ENCODE measurements around the gene IFT20.

- no peak for TF ChIP-seq CTCF (IDR thresholded peaks at IDR 0.05)
- TF ChIP-seq POLR2A (IDR thresholded peaks at IDR 0.05) = no peak
Measured at GRCh38 chr17:28317966-28318758, 17.1 kb downstream of the IFT20 start.

All from lower leg skin (tissue), 3 donors.